Cortex of kidney (tissue), 1 donor: ENCODE results near the gene IRF8.
"Not testable (repeated sequence)": the region's sequence is repeated elsewhere in the genome, so short reads cannot be mapped to it uniquely, and the experiment has no call there.

Source experiments
- DNase-seq: peaks from one replicate; lab custom pipeline; 2025; lab: John Stamatoyannopoulos, UW

The IRF8 gene, protein sequence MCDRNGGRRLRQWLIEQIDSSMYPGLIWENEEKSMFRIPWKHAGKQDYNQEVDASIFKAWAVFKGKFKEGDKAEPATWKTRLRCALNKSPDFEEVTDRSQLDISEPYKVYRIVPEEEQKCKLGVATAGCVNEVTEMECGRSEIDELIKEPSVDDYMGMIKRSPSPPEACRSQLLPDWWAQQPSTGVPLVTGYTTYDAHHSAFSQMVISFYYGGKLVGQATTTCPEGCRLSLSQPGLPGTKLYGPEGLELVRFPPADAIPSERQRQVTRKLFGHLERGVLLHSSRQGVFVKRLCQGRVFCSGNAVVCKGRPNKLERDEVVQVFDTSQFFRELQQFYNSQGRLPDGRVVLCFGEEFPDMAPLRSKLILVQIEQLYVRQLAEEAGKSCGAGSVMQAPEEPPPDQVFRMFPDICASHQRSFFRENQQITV

DNA sequence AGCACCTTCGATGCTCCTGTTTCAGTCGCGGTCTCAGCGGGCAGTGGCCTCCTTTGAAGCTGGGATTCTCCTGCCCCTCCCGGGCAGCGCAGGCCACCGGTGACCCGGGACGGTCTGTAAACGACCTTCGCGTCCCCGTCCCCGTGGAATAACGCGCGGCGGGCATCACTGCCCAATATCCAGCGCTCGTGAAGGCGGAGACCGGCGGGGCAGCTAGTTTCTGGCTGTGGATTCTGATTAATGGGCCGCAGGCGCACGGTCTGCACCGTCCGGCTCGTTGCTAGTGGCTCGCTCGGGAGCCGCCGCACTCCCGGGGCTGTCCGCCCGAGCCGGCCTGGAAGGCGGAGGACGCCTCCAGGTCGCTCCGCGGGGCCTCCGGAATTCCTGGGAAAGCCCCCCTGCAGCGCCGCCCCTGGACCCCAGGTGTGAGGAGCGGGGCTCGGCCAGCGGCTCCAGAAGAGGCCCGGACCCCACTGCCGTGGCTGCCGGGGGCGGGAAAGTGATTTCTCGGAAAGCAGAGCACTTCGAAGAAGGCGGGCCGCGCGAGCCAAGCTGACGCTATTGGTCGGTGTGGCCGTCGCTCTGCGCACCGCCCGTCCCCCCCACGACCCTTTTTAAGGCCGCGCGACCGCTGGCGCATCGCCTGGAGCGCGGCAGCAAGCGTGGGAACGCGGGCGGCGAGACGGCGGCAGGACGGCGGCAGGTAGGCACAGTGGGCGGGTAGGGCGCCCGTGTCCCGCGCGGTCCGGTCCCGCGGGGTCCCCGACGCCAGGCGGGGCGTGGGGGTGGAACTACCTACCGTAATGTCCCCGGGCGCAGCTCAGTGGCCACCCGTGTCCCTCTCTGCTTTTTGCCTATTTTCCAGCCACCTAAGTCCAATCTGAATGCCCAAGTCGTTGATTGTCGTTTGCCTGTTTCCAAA is at the start of gene IRF8:
Gene IRF8 (plus strand): TSS at position 642 of the 922 bp plus-strand sequence. CDS start 3,854 bp downstream, outside the sequence.
- no peak for DNase-seq

DNA sequence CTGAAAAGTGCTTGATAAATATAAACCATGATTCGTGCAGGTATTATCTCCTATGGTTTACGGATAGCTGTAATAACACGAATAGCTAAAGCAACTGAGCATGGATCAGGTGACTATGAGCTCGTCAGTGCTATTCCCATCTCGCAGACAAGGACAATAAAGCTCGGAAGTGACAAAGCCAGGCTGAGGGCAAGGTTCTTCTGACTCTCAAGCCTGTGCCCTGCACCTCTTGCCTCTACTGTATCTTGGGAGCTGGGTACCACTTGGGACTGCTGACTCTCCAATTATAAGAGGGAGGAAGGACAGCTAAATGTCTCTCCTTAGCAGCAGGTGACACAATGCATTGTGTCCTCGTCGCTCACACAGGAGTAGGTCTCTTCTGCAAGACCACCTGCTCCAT is 49.6 kb upstream of the IRF8 start:
- no peak for DNase-seq

DNA sequence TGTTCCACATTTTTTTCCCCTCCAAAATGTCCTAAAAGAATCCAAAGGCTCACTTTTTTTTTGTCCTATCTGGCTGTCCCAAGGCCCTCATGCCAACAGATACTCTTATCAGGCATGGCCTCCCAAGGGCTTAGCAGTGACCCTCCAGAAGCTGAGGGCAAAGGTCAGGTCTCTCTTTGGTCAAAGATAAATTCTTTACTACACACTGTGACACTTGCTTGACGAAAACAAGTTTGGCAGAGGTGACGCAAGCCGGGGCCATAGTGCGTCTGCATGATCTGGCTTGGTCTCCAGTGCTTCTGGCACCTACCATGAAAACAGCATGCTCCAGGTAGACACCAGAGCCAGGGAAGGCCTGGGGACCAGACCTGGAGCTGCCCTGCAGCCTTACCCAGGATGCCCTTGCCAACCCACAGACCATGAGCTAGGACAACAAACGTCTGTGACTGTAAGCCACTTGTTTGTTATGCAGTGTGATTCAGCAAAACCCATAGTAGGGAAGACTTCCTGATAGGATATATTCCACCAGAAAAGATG is 48.5 kb upstream of the IRF8 start:
- no peak for DNase-seq

DNA sequence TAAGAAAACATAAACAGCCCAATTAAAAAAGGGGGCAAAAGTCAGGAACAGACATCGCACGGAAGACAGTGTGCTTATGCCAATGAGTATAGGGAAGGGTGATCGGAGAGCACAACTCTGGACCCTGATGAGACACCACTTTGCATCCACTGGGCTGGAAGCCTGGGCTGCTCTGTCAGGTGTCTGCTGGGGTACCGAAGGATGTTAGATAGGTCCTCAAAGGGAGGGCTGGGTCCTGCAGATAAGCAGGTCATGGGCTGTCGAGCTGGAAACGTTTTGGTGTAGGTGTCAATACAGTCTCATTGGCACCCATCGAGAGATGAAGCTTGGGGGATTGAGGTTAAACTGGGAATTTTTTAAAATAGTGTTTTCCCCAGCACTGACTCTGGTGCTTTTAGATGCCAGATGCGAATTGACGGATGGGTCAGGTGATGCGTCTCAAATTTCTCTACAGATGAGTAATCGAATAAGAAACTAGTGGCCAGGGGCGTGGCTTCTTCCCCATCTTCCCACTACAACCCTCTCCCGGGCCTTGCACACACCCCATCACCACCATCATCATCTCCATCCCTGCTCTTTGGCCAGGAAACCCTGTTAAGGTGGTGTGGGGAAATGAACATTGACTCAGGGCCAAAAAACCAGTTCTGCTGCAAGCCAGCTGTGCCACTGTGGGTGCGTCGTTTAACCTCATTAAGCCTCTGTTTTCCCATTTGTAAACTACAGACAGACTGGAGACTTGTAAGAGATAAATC is 47.8 kb upstream of the IRF8 start:
- DNase-seq: no peak

DNA sequence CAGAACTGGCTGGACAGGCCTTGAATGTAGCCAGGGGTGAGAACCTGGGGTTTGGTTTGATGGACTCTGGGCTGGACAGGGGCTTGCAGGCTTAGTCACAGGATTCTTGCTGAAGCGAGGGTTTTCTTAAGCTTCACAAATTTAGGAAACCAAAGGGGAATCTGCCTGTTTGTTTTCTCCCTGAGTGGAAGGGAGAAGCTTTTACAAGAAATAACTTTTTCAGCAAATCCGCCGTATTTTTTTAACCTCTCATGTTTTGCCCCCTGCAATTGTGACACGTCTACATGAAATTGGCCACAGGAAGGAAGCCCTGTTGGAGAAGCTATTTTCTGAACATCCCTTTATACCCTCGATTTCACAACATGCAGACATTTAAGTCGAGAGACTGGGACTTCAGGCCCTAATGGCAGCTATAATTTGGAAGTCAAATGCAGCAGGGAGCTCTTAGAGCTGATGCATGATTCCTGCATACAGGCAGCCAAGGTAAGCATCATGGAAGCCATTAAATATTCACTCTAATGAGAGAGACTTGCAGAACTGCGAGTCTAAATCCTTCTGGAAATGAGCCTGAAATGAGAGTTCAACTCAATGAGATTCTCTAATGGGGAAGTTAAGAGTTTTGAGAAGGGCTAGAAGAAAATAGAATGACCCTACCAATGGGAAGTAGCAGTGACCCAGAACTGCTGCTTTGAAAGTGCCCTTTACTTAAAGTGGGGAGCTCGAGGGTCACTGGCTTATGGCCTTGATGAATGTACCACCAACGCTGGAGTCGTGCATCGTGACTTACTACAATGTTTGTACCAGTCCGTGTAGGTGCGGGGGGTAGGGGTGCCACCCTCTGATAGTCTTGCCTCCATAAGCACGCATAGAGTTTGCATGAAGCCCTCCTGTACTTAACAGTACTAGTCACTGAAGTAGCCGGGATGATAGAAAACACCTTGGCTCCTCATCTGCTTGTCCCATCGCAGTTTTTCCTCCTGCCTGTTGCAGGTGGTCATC is 45.1 kb upstream of the IRF8 start:
- no peak for DNase-seq

DNA sequence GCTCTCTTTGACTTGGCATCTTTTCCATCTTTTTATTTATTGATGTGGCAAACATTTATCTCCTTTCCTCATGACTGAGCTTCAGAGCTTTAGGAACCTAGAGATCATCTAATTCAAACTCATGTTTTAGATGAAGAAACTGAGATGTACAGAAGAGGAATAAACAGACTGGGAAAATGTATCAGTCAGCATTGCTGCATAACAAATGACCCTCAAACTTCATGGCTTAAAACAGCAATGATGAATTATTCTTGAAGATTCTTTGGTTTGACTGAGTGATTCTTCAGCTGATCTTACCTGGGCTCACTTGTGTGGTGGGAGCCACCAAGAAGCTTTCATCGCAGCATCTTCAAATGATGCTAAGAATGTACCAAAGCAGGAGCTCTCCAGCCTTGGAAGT is 44.0 kb upstream of the IRF8 start:
- no peak for DNase-seq

DNA sequence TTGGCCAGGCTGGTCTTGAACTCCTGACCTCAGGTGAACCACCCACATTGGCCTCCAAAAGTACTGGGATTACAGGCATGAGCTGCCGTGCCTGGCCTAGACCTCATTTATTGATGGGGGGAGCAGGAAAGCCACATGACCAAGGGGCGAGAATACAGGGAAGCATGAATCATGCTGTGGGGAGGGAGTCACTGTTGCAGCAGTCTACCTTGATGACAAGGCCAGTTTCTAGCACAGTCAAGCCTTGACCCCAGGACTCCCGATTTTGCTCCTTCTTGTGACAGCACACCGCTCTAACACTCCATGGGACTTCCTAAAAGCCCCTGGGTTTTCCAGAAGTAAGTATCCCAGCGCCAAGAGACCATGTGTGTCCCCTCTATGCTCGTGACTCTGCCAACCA is 42.9 kb upstream of the IRF8 start:
- no peak for DNase-seq

DNA sequence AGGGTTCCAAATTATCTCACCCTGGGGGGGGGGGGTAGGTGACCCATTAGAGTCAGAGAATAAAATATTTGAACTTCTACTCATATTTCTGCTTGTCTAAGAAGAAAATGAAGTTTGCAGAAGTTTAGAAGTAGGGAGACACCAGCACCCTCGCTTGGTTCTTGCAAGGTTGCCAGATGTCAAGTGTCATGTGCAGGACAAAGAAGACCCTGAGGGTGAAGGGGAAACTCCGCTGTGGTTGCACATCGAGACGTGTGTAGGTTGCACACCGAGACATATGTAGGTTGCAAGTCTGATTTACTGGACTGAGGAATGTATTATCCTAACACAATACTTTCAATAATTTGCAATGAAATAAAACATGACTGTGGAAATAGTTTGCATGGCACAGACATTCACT is 42.4 kb upstream of the IRF8 start:
- no peak for DNase-seq

DNA sequence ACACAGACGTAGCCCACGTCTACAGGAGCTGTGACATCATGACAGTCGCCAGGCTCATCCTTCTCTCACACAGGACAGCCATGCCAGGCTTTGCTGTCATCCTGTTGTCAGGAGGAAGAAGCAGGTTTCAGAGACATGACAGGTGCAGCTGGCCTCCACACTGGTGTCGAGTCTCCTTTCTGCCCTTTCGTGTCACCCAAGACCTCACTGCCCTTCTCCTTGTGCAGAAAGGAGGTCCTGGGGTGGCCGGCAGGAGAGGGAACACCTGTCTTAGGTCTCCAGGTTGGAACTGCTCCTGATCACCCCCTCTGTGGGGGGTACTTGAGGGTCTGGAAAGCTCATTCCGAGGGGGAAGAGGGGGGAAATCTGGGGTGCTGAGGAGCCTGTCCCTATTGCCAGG is 41.6 kb upstream of the IRF8 start:
- DNase-seq: no peak

DNA sequence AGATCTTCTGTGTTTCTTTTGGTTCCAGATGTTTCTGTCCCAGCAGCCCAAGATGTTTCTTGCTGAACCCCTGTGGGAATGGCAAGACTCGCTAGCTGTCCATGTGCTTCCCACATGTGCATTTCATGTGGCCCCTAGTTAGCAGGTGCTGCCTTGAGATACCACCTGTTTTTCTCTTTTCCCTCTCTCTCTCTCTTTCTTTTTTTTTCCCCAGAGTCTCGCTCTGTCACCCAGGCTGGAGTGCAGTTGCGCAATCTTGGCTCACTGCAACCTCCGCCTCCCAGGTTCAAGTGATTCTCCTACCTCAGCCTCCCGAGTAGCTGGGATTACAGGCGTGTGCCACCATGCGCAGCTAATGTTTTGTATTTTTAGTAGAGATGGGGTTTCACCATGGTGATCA is 40.4 kb upstream of the IRF8 start:
- DNase-seq: not testable (repeated sequence)

DNA sequence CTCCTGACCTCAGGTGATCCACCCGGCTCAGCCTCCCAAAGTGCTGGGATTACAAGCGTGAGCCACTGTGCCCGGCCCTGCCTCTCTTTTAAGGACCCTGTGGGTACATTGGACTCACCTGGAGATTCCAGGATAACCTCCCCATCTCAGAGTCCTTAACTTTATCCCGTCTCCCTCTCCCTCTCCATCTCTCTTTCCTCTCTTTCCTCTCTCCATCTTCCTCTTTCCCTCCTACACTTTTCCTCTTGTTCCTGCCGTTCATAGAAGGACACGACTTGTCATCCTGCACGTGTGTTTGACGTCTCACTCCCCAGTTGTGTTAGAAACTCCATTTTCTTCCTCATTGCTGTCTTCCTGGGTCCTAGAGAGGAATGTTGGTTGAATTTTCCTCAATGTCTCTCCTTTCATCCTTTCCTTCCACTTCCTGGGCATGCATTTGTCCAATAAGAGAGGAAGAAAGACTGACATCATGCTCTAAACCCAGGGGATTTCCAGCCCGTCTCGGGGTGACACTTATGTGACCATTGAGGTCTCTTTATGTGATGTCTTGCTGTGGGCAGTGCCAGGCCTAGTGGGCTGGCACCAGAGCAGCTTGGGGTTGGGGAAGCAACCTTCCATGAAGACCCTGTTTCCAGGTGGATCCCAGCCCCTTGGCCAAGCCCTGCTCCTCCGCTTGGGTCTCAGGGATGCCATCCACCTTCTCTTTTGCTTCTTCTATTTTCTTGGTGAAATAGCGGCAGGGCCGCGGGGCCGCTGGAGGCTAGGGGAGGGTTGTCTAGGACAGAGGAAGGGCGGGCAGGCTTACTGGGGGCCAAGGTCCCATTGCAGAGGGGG is 39.8 kb upstream of the IRF8 start:
- no peak for DNase-seq

DNA sequence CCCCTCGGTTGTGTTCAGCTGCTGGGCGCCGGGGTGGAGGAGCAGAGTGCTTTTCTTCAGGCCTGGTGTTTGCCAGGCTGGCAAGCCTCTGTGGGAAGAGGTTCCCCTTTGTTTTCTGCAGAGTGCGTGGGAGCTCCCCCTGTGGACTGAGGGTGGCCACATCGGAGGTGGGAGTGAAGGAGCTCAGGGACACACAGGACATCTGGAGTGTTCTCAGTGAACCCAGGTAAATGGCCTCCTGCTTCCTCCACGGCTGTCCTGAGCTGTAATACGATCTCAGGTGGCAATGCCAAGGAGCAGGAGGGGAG is 39.2 kb upstream of the IRF8 start:
- DNase-seq: no peak

DNA sequence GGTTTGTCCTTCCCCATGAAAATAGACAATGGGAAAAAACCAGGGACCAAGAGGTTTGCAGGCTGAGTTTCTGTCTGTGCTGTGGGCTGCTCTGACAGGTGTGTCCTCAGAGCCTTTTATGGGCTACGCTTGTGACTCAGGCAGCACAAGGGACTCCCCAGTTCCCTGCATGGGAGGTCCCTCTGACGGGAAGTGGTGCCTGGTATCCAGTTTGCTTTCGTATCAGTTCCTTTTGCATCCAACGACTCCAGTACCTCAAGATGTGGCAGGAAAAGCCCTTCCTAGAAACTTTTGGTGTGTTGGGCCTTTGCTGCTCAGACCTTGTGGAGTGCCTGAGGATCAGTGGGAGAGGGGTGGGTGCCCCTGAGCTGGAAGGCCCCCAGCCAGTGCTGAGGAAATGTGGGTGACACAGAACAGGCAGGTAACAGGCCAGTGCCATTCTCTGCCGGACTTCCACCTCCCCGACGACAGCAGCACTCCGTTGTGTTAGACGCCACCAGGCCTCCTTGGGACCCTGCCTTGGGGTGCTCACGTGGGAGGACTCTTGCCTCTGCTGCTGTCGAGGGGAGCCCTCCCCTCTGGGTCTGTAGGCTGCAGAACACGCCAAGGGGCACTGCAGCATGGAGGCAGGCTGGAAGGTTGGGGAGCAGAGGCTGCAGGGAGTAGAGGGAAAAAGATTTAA is 38.4 kb upstream of the IRF8 start:
- DNase-seq: no peak

DNA sequence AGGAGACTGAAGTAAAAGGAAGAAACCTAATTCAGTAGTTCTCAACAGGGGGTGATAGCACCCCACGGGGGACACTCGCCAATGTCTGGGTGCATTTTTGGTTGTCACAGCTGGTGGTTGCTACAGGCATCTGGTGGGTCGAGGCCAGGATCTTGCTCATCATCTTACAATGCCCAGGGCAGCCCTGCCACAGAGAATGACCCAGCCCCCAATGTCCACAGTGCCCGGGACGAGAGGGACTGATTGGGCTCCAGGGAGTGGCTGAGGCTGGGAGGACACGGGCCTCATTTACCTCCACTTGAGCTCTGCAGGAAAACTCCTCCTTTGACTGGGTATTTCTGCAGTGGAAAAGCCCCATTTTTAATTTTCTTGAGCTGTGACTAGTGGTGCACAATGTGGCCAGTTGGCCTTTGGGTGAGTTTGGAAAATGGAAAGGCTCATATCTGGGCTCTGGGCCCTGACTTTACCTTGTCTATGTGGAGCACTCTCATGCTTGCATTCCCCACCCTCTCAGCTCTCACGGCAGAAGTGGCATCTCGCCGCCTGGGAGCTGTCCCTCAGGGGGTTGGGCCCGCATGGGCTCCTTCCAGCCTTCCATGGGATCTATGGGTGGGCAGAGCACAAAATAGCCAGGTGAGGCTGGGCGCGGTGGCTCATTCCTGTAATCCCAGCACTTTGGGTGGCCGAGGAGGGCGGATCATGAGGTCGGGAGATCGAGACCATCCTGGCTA is 37.7 kb upstream of the IRF8 start:
- DNase-seq: no peak

DNA sequence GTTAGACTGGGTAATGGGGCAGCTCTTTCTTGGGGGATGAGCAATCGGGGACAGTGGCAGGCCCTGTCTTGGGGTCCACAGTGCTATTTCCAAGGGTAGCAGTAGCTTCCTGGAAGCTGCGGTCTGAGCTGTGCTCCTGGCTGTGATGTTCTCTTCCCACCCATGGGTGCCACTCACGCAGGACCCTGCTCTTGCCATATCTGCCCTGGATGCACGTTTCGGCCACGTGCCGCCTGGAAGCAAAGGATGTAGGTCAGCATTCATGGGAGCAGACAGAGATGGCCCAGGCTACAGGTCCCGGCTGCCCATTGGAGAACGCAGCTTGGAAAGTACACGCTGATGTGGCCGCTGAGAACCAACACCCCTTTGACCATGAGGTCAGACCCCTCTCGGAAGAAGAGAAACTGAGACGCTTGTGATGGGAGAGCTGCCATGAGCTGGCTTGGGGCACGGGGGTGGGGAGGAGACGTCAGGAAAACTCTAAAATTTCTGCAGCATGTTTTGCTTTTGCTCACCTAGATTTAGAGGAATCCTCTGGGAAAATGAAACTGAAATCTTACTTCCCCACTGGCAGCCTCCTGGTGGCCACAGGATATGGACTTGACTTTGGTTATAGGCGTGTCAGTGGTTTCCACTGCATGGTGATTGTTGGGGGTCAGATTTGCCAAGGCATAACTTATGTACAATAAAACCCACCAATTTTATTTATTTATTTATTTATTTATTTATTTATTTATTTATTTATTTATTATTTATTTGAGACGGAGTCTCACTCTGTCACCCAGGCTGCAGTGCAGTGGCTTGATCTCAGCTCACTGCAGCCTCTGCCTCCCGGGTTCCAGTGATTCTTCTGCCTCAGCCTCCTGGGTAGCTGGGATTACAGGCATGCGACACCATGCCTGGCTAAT is 36.2 kb upstream of the IRF8 start:
- DNase-seq: no peak

DNA sequence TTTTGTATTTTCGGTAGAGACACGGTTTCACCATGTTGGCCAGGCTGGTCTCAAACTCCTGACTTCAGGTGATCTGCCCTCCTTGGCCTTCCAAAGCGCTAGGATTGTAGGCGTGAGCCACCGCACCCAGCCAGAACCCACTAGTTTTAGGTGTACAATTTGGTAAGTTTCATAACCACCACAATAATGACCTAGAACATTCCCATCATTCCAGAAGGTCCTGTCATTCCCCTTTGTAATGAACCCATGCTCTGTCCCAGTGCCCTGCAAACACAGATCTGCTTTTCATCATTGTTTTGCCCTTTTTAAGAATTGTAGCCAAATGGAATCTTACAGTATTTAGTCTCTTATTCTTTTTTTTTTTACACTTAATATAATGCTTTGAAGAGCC is 35.6 kb upstream of the IRF8 start:
- DNase-seq: no peak

DNA sequence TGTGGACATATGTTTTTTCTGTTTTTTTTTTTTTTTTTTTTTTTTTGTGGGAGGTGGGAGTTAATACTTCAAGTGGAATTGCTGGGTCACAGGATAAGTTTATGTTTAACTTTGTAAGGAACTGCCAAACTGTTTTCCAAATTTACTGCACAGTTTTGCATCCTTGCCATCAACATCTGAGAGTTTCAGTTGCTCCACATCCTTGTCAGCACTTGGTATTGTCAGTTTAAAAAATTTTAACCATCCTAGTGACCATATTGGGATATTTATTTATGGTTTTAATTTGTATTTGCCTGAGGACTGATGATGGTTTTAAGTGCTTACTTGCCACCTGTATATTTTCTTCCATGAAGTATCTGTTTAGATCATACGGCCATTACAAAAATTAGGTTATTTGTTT is 34.0 kb upstream of the IRF8 start:
- no peak for DNase-seq

DNA sequence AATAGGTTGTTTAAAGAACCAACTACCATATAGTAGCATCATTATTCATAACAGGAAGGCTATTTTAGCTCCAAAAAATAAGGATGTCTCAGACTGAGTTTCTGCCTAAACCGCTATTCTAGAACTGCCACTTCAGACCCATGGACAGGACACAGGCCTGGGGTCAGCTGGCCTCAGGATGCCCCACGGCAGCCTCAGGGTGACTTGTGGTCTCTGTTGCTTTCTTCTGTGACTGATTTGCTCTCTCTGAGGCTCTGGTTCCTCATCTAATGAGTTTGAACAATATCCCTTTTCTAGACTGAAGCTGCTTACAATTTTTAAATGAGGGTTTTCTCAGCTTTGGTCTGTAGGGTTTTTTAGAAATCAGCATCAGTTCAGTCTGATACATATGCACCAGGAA is 31.8 kb upstream of the IRF8 start:
- DNase-seq: no peak
